ENCODE measurements around the gene RALB. TPM values are rescaled to one million over a fixed set of nuclear protein-coding genes. Genes with fewer than 3 reads are reported as not detected.

Gene RALB
- total RNA-seq, 1 experiment from 2014 or later = 17.1 TPM

DNA sequence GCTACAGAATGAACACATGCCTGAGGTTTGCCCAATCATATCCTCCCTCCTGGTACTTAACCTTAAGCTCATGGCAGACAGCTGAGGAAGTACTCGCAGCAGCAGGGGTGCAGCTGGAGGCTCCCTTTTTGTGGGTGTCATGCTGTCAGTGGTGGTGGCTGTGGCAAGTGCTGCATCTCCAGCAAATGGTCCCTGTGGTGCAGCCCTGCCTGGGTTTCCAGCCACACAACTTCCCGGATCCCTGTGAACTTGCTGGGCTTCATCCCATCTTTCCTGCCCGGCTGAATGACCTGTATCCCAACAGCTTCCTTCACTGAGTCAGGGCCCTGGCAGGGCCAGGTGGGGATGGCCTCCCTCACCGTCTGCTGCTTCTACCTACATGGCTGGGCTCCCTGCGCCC lies 34.5 kb upstream of the RALB start:
- Mint-ChIP-seq H3K27ac (no peak overlapping the region), H3K27me3 (ENCODE audit: low read depth) (peaks cover 18% of the 10 kb centered on the region), H3K4me3 (no peak overlapping the region), H3K4me1 (peaks cover 10% of the 10 kb centered on the region), H3K36me3 (peaks cover 22% of the 10 kb centered on the region), H3K9me3 (peaks cover 11% of the 10 kb centered on the region)
- TF ChIP-seq CREB1 (CRISPR knock-in tag; IDR thresholded peaks at IDR 0.05) (no peak), ZNF232 (CRISPR knock-in tag; IDR thresholded peaks at IDR 0.05) (no peak), NR2C2 (CRISPR knock-in tag; IDR thresholded peaks at IDR 0.05) (no peak), IRF2 (CRISPR knock-in tag; IDR thresholded peaks at IDR 0.05; ENCODE audit: borderline replicate concordance, low read depth) (no peak), MYBL2 (CRISPR knock-in tag; IDR thresholded peaks at IDR 0.05) (no peak), ESRRA (CRISPR knock-in tag; IDR thresholded peaks at IDR 0.05; ENCODE audit: borderline replicate concordance) (no peak), ZNF263 (CRISPR knock-in tag; IDR thresholded peaks at IDR 0.05; ENCODE audit: low read depth) (no peak), HMGA2 (CRISPR knock-in tag; IDR thresholded peaks at IDR 0.05) (no peak), ETV6 (CRISPR knock-in tag; IDR thresholded peaks at IDR 0.05) (no peak), GRHL2 (CRISPR knock-in tag; IDR thresholded peaks at IDR 0.05; ENCODE audit: insufficient replicate concordance, severe bottlenecking) (no peak), ZNF416 (CRISPR knock-in tag; IDR thresholded peaks at IDR 0.05) (no peak), MXD4 (CRISPR knock-in tag; IDR thresholded peaks at IDR 0.05; ENCODE audit: borderline replicate concordance) (no peak)
- TF ChIP-seq, protein P1, sequence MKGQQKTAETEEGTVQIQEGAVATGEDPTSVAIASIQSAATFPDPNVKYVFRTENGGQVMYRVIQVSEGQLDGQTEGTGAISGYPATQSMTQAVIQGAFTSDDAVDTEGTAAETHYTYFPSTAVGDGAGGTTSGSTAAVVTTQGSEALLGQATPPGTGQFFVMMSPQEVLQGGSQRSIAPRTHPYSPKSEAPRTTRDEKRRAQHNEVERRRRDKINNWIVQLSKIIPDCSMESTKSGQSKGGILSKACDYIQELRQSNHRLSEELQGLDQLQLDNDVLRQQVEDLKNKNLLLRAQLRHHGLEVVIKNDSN (CRISPR knock-in tag; IDR thresholded peaks at IDR 0.05) = no peak
- TF ChIP-seq, protein P2, sequence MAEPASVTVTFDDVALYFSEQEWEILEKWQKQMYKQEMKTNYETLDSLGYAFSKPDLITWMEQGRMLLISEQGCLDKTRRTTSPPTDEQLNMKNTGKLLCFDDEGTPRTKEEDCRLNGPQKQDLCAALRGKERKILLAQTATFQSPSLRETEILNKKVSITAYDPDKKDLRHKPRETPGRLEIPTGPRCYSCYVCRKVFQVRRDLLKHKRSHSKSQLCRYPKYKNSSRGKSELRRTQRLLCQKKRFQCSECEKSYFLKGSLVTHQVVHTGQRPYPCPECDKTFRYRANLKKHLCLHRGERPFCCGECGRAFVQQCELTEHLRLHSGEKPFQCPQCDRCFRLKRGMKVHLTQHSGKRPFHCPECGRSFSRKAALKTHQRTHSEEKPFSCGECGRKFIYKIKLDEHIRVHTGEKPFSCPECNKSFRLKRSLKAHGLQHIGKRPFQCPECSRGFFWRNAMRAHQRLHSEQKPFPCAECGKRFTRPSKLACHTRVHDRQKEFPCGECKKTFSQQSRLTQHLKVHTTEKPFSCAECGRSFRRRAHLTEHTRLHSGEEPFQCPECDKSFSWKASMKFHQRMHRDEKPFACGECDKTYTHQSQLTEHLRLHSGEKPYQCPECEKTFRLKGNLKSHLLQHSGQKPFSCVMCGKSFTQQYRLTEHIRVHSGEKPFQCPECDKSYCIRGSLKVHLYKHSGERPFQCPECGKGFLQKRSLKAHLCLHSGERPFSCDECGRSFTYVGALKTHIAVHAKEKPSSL (CRISPR knock-in tag; conservative IDR thresholded peaks at IDR 0.05) = no peak
- TF ChIP-seq, protein P3, sequence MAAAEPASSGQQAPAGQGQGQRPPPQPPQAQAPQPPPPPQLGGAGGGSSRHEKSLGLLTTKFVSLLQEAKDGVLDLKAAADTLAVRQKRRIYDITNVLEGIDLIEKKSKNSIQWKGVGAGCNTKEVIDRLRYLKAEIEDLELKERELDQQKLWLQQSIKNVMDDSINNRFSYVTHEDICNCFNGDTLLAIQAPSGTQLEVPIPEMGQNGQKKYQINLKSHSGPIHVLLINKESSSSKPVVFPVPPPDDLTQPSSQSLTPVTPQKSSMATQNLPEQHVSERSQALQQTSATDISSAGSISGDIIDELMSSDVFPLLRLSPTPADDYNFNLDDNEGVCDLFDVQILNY (CRISPR knock-in tag; IDR thresholded peaks at IDR 0.05) = no peak
- TF ChIP-seq, protein P4, sequence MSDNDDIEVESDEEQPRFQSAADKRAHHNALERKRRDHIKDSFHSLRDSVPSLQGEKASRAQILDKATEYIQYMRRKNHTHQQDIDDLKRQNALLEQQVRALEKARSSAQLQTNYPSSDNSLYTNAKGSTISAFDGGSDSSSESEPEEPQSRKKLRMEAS (CRISPR knock-in tag; IDR thresholded peaks at IDR 0.05) = no peak
- TF ChIP-seq, protein P5, sequence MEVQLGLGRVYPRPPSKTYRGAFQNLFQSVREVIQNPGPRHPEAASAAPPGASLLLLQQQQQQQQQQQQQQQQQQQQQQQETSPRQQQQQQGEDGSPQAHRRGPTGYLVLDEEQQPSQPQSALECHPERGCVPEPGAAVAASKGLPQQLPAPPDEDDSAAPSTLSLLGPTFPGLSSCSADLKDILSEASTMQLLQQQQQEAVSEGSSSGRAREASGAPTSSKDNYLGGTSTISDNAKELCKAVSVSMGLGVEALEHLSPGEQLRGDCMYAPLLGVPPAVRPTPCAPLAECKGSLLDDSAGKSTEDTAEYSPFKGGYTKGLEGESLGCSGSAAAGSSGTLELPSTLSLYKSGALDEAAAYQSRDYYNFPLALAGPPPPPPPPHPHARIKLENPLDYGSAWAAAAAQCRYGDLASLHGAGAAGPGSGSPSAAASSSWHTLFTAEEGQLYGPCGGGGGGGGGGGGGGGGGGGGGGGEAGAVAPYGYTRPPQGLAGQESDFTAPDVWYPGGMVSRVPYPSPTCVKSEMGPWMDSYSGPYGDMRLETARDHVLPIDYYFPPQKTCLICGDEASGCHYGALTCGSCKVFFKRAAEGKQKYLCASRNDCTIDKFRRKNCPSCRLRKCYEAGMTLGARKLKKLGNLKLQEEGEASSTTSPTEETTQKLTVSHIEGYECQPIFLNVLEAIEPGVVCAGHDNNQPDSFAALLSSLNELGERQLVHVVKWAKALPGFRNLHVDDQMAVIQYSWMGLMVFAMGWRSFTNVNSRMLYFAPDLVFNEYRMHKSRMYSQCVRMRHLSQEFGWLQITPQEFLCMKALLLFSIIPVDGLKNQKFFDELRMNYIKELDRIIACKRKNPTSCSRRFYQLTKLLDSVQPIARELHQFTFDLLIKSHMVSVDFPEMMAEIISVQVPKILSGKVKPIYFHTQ (CRISPR knock-in tag; IDR thresholded peaks at IDR 0.05) = no peak
- TF ChIP-seq, protein P6, sequence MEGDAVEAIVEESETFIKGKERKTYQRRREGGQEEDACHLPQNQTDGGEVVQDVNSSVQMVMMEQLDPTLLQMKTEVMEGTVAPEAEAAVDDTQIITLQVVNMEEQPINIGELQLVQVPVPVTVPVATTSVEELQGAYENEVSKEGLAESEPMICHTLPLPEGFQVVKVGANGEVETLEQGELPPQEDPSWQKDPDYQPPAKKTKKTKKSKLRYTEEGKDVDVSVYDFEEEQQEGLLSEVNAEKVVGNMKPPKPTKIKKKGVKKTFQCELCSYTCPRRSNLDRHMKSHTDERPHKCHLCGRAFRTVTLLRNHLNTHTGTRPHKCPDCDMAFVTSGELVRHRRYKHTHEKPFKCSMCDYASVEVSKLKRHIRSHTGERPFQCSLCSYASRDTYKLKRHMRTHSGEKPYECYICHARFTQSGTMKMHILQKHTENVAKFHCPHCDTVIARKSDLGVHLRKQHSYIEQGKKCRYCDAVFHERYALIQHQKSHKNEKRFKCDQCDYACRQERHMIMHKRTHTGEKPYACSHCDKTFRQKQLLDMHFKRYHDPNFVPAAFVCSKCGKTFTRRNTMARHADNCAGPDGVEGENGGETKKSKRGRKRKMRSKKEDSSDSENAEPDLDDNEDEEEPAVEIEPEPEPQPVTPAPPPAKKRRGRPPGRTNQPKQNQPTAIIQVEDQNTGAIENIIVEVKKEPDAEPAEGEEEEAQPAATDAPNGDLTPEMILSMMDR (IDR thresholded peaks at IDR 0.05) = no peak
- TF ChIP-seq, protein P7, sequence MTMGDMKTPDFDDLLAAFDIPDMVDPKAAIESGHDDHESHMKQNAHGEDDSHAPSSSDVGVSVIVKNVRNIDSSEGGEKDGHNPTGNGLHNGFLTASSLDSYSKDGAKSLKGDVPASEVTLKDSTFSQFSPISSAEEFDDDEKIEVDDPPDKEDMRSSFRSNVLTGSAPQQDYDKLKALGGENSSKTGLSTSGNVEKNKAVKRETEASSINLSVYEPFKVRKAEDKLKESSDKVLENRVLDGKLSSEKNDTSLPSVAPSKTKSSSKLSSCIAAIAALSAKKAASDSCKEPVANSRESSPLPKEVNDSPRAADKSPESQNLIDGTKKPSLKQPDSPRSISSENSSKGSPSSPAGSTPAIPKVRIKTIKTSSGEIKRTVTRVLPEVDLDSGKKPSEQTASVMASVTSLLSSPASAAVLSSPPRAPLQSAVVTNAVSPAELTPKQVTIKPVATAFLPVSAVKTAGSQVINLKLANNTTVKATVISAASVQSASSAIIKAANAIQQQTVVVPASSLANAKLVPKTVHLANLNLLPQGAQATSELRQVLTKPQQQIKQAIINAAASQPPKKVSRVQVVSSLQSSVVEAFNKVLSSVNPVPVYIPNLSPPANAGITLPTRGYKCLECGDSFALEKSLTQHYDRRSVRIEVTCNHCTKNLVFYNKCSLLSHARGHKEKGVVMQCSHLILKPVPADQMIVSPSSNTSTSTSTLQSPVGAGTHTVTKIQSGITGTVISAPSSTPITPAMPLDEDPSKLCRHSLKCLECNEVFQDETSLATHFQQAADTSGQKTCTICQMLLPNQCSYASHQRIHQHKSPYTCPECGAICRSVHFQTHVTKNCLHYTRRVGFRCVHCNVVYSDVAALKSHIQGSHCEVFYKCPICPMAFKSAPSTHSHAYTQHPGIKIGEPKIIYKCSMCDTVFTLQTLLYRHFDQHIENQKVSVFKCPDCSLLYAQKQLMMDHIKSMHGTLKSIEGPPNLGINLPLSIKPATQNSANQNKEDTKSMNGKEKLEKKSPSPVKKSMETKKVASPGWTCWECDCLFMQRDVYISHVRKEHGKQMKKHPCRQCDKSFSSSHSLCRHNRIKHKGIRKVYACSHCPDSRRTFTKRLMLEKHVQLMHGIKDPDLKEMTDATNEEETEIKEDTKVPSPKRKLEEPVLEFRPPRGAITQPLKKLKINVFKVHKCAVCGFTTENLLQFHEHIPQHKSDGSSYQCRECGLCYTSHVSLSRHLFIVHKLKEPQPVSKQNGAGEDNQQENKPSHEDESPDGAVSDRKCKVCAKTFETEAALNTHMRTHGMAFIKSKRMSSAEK (CRISPR knock-in tag; IDR thresholded peaks at IDR 0.05; ENCODE audit: borderline replicate concordance) = no peak
- TF ChIP-seq, protein P8, sequence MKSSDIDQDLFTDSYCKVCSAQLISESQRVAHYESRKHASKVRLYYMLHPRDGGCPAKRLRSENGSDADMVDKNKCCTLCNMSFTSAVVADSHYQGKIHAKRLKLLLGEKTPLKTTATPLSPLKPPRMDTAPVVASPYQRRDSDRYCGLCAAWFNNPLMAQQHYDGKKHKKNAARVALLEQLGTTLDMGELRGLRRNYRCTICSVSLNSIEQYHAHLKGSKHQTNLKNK (CRISPR knock-in tag; IDR thresholded peaks at IDR 0.05) = no peak
- DNase-seq (ENCODE audit: low spot score) (no peak), ATAC-seq (no peak)
- ChIA-PET POLR2A (no interaction called here), CTCF (interaction anchor here (1.0 kb wide), 1 partner anchor 43 kb away, joined by 4 read pairs; no protein-coding TSS in a partner anchor)
